ENCODE results near the gene REV3L.
"Not testable (repeated sequence)": the region's sequence is repeated elsewhere in the genome, so short reads cannot be mapped to it uniquely, and the experiment has no call there.

REV3L gene

GRCh38 chr6:111523484-111524167 lies 40.6 kb upstream of the REV3L start:
- H3K27ac ChIP-seq: no peak overlapping the region

GRCh38 chr6:111522393-111523020 lies 39.5 kb upstream of the REV3L start:
- no peak overlapping the region for H3K27ac ChIP-seq
- TF ChIP-seq CTCF (IDR thresholded peaks at IDR 0.05) (no peak), ZFX (IDR thresholded peaks at IDR 0.05; ENCODE audit: borderline replicate concordance) (no peak)

More at GRCh38 chr6:111523484-111524167, 40.6 kb upstream of the REV3L start:
- TF ChIP-seq CTCF (IDR thresholded peaks at IDR 0.05): no peak
- TF ChIP-seq ZFX (IDR thresholded peaks at IDR 0.05; ENCODE audit: borderline replicate concordance): no peak

- H3K27ac ChIP-seq: no peak overlapping the region
- TF ChIP-seq CTCF (IDR thresholded peaks at IDR 0.05) (no peak), ZFX (IDR thresholded peaks at IDR 0.05; ENCODE audit: borderline replicate concordance) (no peak)
Observed at GRCh38 chr6:111521497-111522270, 38.7 kb upstream of the REV3L start.

GRCh38 chr6:111520524-111520923 lies 37.5 kb upstream of the REV3L start:
- no peak for TF ChIP-seq CTCF (IDR thresholded peaks at IDR 0.05)
- TF ChIP-seq ZFX (IDR thresholded peaks at IDR 0.05; ENCODE audit: borderline replicate concordance): no peak
- no peak overlapping the region for H3K27ac ChIP-seq

- no peak overlapping the region for H3K27ac ChIP-seq
- TF ChIP-seq CTCF (IDR thresholded peaks at IDR 0.05): no peak
- no peak for TF ChIP-seq ZFX (IDR thresholded peaks at IDR 0.05; ENCODE audit: borderline replicate concordance)
Observed at GRCh38 chr6:111517965-111518364, 34.9 kb upstream of the REV3L start.

GRCh38 chr6:111515259-111515658 lies 32.2 kb upstream of the REV3L start:
- no peak for TF ChIP-seq ZFX (IDR thresholded peaks at IDR 0.05; ENCODE audit: borderline replicate concordance)
- no peak for TF ChIP-seq CTCF (IDR thresholded peaks at IDR 0.05)
- no peak overlapping the region for H3K27ac ChIP-seq

GRCh38 chr6:111514531-111514930 lies 31.5 kb upstream of the REV3L start:
- not testable (repeated sequence) for H3K27ac ChIP-seq

- H3K27ac ChIP-seq: not testable (repeated sequence)
Observed at GRCh38 chr6:111507219-111507618, 24.2 kb upstream of the REV3L start.

GRCh38 chr6:111505498-111505897 lies 22.5 kb upstream of the REV3L start:
- H3K27ac ChIP-seq: not testable (repeated sequence)
